CD4-positive, alpha-beta memory T cell (primary cell): ENCODE measurements around the gene MYL3. TPM values are rescaled to one million over a fixed set of nuclear protein-coding genes. Genes with fewer than 3 reads are reported as not detected.

Experiments
- CTCF ChIA-PET: fragments of 350-600 bp; sonication (Branson Sonifier 250); formaldehyde crosslinking; loops from one replicate; lab custom pipeline; 2021; ENCODE audit warnings: inconsistent platforms; ENCODE audit not compliant: partially characterized antibody; lab: Charles Lee
- POLR2A ChIA-PET: fragments of 350-600 bp; sonication (Branson Sonifier 250); formaldehyde crosslinking; loops from one replicate; lab custom pipeline; 2021; ENCODE audit not compliant: partially characterized antibody; lab: Charles Lee
- DNase-seq, 5 donors: peaks; one replicate each; pipeline versions ENCODE4 v3.0.0 to v3.0.0-alpha.2; 2020 to 2022; ENCODE audit warnings: mixed read lengths in 1 of 5
- H3K27ac ChIP-seq: one replicate; pipeline ENCODE4 v1.7.0; 2013; ENCODE audit warnings: low read depth, low read length
- H3K27me3 ChIP-seq: 2 replicates; pipeline ENCODE4 v1.7.0; 2013; ENCODE audit warnings: mild to moderate bottlenecking, low read length, moderate library complexity; ENCODE audit not compliant: insufficient read depth
- H3K36me3 ChIP-seq: 2 replicates; pipeline ENCODE4 v1.7.0; 2013; ENCODE audit warnings: mild to moderate bottlenecking, low read length, moderate library complexity; ENCODE audit not compliant: insufficient read depth
- H3K4me1 ChIP-seq: 2 replicates; pipeline ENCODE4 v1.7.0; 2013; ENCODE audit warnings: mild to moderate bottlenecking, low read length, moderate library complexity; ENCODE audit not compliant: insufficient read depth
- H3K4me3 ChIP-seq, 2 donors: one replicate each; pipeline ENCODE4 v1.7.0; 2013; ENCODE audit warnings: low read length in 2 of 2, mild to moderate bottlenecking in 1 of 2
- H3K9me3 ChIP-seq, 2 donors: one replicate each; pipeline ENCODE4 v1.7.0; 2013; ENCODE audit warnings: low read length in 2 of 2, control low read depth in 1 of 2; ENCODE audit not compliant: control insufficient read depth in 1 of 2
- H3K27ac Mint-ChIP-seq, 7 donors: one replicate each; pipeline ENCODE4 v1.8.0; 2020 to 2021; ENCODE audit warnings: mixed read lengths in 7 of 7, mild to moderate bottlenecking in 6 of 7, inconsistent platforms in 3 of 7, moderate library complexity in 3 of 7
- H3K27me3 Mint-ChIP-seq, 2 donors: one replicate each; pipeline ENCODE4 v1.8.0; 2020 to 2021; ENCODE audit warnings: mixed read lengths in 2 of 2
- H3K36me3 Mint-ChIP-seq, 2 donors: one replicate each; pipeline ENCODE4 v1.8.0; 2020 to 2021; ENCODE audit warnings: mixed read lengths in 2 of 2, inconsistent platforms in 1 of 2, mild to moderate bottlenecking in 1 of 2
- H3K4me1 Mint-ChIP-seq, 4 donors: one replicate each; pipeline ENCODE4 v1.8.0; 2020 to 2021; ENCODE audit warnings: mixed read lengths in 4 of 4, mild to moderate bottlenecking in 1 of 4
- H3K4me3 Mint-ChIP-seq, 8 donors: one replicate each; pipeline ENCODE4 v1.8.0; 2020 to 2021; ENCODE audit warnings: mixed read lengths in 8 of 8, mild to moderate bottlenecking in 7 of 8, moderate library complexity in 6 of 8, inconsistent platforms in 3 of 8
- H3K9me3 Mint-ChIP-seq, 8 donors: one replicate each; pipeline ENCODE4 v1.8.0; 2020 to 2021; ENCODE audit warnings: mixed read lengths in 8 of 8, mild to moderate bottlenecking in 5 of 8, inconsistent platforms in 3 of 8, moderate library complexity in 1 of 8
- intact Hi-C: fragments of 100-400 bp; cut with micrococcal nuclease; formaldehyde crosslinking; loops from one replicate; pipeline ENCODE4 v1.15.1; 2023
- polyA plus RNA-seq, 2 donors: library from polyadenylated mRNA; unstranded; fragments of 300-500 nt; fragmentation: Illumina TruSeq; gene quantifications; one replicate each; pipeline ENCODE4 v1.2.3, GENCODE V29; 2021
- total RNA-seq, 2 experiments: library from RNA; stranded (reverse); gene quantifications; one replicate each; pipeline ENCODE4 v1.2.3, GENCODE V29; 2021

Gene MYL3
- total and polyA plus RNA-seq, 4 experiments from 2014 or later = not detected

DNA sequence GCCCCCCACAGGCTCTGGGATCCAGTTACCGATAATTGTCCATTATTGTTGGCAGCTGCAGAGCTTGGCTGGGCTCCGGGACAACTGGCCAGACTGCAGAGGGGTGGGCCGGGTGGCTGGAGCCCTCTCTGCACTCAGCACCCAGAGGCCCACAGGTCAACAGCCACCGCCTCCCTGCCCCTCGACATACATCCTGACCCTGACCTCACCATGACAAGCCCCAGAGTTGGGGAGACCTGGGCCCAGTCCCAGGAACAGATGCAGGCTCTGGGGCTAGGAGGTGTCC is 36.7 kb upstream of the MYL3 start:
- H3K36me3 ChIP-seq = no peaks in the 10 kb centered on the region
- peaks cover 10 to 16% of the 10 kb centered on the region in 2 donors for H3K27me3 Mint-ChIP-seq
- no peaks in the 10 kb centered on the region for H3K9me3 ChIP-seq
- H3K4me1 Mint-ChIP-seq = peaks cover 5 to 22% (median 6%) of the 10 kb centered on the region in 4 donors
- POLR2A ChIA-PET = no interaction called here
- CTCF ChIA-PET = interaction anchor here (1.0 to 3.2 kb wide), 4 partner anchors 9 to 33 kb away, joined by 3 to 12 read pairs (median 5); no protein-coding TSS in a partner anchor
- intact Hi-C loops = no loop called here
- H3K36me3 Mint-ChIP-seq = no peaks in the 10 kb centered on the region
- peak in 1 of 5 donors; percentile 25 for DNase-seq
- no peak overlapping the region for H3K4me3 ChIP-seq
- no peaks in the 10 kb centered on the region for H3K4me1 ChIP-seq
- no peaks in the 10 kb centered on the region for H3K27me3 ChIP-seq
- no peak overlapping the region for H3K27ac Mint-ChIP-seq
- no peaks in the 10 kb centered on the region for H3K9me3 Mint-ChIP-seq
- H3K27ac ChIP-seq = no peak overlapping the region
- peak overlapping the region in 1 of 8 donors; percentile 25 for H3K4me3 Mint-ChIP-seq

GRCh38 chr3:46899151-46900006 is 36.1 kb upstream of the MYL3 start:
- Mint-ChIP-seq H3K36me3 (no peaks in the 10 kb centered on the region), H3K27me3 (peaks cover 10 to 16% of the 10 kb centered on the region in 2 donors), H3K4me1 (peaks cover 5 to 22% (median 7%) of the 10 kb centered on the region in 4 donors), H3K9me3 (no peaks in the 10 kb centered on the region), H3K4me3 (peak overlapping the region in 3 of 8 donors; percentile 22 to 36 (median 36)), H3K27ac (peak overlapping the region in 1 of 7 donors; percentile 60)
- no peaks in the 10 kb centered on the region for H3K27me3 ChIP-seq
- no peak overlapping the region for H3K4me3 ChIP-seq
- CTCF ChIA-PET = interaction anchor here (0.6 to 3.2 kb wide), 3 partner anchors 10 to 17 kb away, joined by 3 to 12 read pairs (median 3); no protein-coding TSS in a partner anchor
- intact Hi-C loops = loop anchor here (5.0 kb wide), 1 partner anchor 52 kb away; no protein-coding TSS in a partner anchor
- DNase-seq = peak in 1 of 5 donors; percentile 13
- POLR2A ChIA-PET = no interaction called here
- no peak overlapping the region for H3K27ac ChIP-seq
- no peaks in the 10 kb centered on the region for H3K36me3 ChIP-seq
- no peaks in the 10 kb centered on the region for H3K4me1 ChIP-seq
- no peaks in the 10 kb centered on the region for H3K9me3 ChIP-seq

GRCh38 chr3:46898321-46899150 is 35.3 kb upstream of the MYL3 start:
- H3K4me3 Mint-ChIP-seq = peak overlapping the region in 5 of 8 donors; percentile 21 to 57 (median 36)
- intact Hi-C loops = loop anchor here (5.0 kb wide), 1 partner anchor 51 kb away; no protein-coding TSS in a partner anchor
- H3K27me3 Mint-ChIP-seq = peaks cover 13 to 22% of the 10 kb centered on the region in 2 donors

GRCh38 chr3:46897829-46898320 is 34.6 kb upstream of the MYL3 start:
- no peaks in the 10 kb centered on the region for H3K36me3 Mint-ChIP-seq
- Histone ChIP-seq H3K9me3 (no peaks in the 10 kb centered on the region), H3K36me3 (no peaks in the 10 kb centered on the region), H3K4me1 (no peaks in the 10 kb centered on the region), H3K4me3 (no peak overlapping the region), H3K27me3 (no peaks in the 10 kb centered on the region), H3K27ac (no peak overlapping the region)
- ChIA-PET CTCF (interaction anchor here (1.8 kb wide), 1 partner anchor 195 kb away, joined by 5 read pairs; no protein-coding TSS in a partner anchor), POLR2A (interaction anchor here (1.0 kb wide), 1 partner anchor 16 kb away, joined by 3 read pairs; no protein-coding TSS in a partner anchor)
- H3K4me3 Mint-ChIP-seq = peak overlapping the region in 2 of 8 donors; percentile 15 to 20
- H3K9me3 Mint-ChIP-seq = no peaks in the 10 kb centered on the region
- no peak overlapping the region for H3K27ac Mint-ChIP-seq
- peaks cover 14 to 26% of the 10 kb centered on the region in 2 donors for H3K27me3 Mint-ChIP-seq
- intact Hi-C loops = loop anchor here (5.0 kb wide), 1 partner anchor 51 kb away; no protein-coding TSS in a partner anchor
- peak in 1 of 5 donors; percentile 25 for DNase-seq
- H3K4me1 Mint-ChIP-seq = peaks cover 5 to 22% (median 7%) of the 10 kb centered on the region in 4 donors

More at GRCh38 chr3:46898321-46899150, 35.3 kb upstream of the MYL3 start:
- no peaks in the 10 kb centered on the region for H3K27me3 ChIP-seq
- peak in 1 of 5 donors; percentile 29 for DNase-seq
- no peaks in the 10 kb centered on the region for H3K9me3 Mint-ChIP-seq
- no peaks in the 10 kb centered on the region for H3K36me3 Mint-ChIP-seq
- H3K27ac Mint-ChIP-seq = peak overlapping the region in 2 of 7 donors; percentile 36 to 37
- ChIA-PET POLR2A (interaction anchor here (1.0 kb wide), 1 partner anchor 16 kb away, joined by 3 read pairs; no protein-coding TSS in a partner anchor), CTCF (interaction anchor here (0.6 to 3.2 kb wide), 3 partner anchors 11 to 195 kb away, joined by 3 to 12 read pairs (median 5); no protein-coding TSS in a partner anchor)
- no peak overlapping the region for H3K27ac ChIP-seq
- no peaks in the 10 kb centered on the region for H3K9me3 ChIP-seq
- H3K4me3 ChIP-seq = no peak overlapping the region
- H3K4me1 Mint-ChIP-seq = peaks cover 5 to 22% (median 7%) of the 10 kb centered on the region in 4 donors
- H3K36me3 ChIP-seq = no peaks in the 10 kb centered on the region
- H3K4me1 ChIP-seq = no peaks in the 10 kb centered on the region

GRCh38 chr3:46897031-46897430 is 33.8 kb upstream of the MYL3 start:
- Mint-ChIP-seq H3K9me3 (no peaks in the 10 kb centered on the region), H3K4me1 (peaks cover 5 to 22% (median 9%) of the 10 kb centered on the region in 4 donors), H3K27me3 (peaks cover 15 to 33% of the 10 kb centered on the region in 2 donors), H3K36me3 (no peaks in the 10 kb centered on the region), H3K27ac (no peak overlapping the region), H3K4me3 (no peak overlapping the region)
- no peaks in the 10 kb centered on the region for H3K27me3 ChIP-seq
- H3K4me1 ChIP-seq = peaks cover 5% of the 10 kb centered on the region
- ChIA-PET CTCF (interaction anchor here (1.8 to 2.0 kb wide), 2 partner anchors 24 to 194 kb away, joined by 5 read pairs; no protein-coding TSS in a partner anchor), POLR2A (no interaction called here)
- no peak overlapping the region for H3K27ac ChIP-seq
- H3K9me3 ChIP-seq = no peaks in the 10 kb centered on the region
- intact Hi-C loops = loop anchor here (5.0 kb wide), 1 partner anchor 50 kb away; no protein-coding TSS in a partner anchor
- no peaks in the 10 kb centered on the region for H3K36me3 ChIP-seq
- DNase-seq = peak in 1 of 5 donors; percentile 43
- H3K4me3 ChIP-seq = no peak overlapping the region

DNA sequence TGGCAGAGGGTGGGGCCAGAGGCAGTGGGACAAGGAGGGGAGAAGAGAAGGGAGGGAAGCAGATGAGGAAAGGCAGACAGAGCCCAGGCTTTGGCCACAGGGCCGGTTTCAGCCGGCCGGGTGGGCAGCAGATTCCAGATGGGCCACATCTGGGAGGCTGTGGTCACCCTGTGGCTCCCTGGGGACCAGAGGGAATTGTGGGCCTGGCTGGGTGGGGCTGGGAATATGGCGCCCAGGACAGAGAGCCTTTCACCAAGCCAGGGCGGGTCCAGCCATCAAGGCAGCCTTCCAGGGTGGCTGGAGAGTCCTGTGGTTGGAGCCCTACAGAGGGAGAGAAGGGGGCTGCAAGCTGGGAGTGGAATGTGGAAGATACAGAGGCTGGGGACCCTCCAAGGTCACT is 33.1 kb upstream of the MYL3 start:
- H3K9me3 ChIP-seq = no peaks in the 10 kb centered on the region
- intact Hi-C loops = loop anchor here (5.0 kb wide), 1 partner anchor 49 kb away; no protein-coding TSS in a partner anchor
- H3K27ac ChIP-seq = no peak overlapping the region
- H3K36me3 Mint-ChIP-seq = no peaks in the 10 kb centered on the region
- no peaks in the 10 kb centered on the region for H3K36me3 ChIP-seq
- H3K9me3 Mint-ChIP-seq = no peaks in the 10 kb centered on the region
- peaks cover 5% of the 10 kb centered on the region for H3K4me1 ChIP-seq
- no peak overlapping the region for H3K4me3 ChIP-seq
- ChIA-PET POLR2A (no interaction called here), CTCF (interaction anchor here (1.0 to 3.4 kb wide), 9 partner anchors 13 to 194 kb away, joined by 4 to 16 read pairs (median 6); partner anchors contain the start of gene PTH1R)
- peaks cover under 1% of the 10 kb centered on the region for H3K27me3 ChIP-seq
- DNase-seq = peak in 1 of 5 donors; percentile 9
- peaks cover 6 to 25% (median 14%) of the 10 kb centered on the region in 4 donors for H3K4me1 Mint-ChIP-seq
- H3K27me3 Mint-ChIP-seq = peaks cover 22 to 40% of the 10 kb centered on the region in 2 donors
- H3K27ac Mint-ChIP-seq = no peak overlapping the region
- H3K4me3 Mint-ChIP-seq = no peak overlapping the region
